NCI-H1930 (cell line): Measurements from ENCODE around the gene TWF2.

Source experiments
- DNase-seq, 2 experiments: peaks; one replicate each; lab custom pipeline; 2025; lab: John Stamatoyannopoulos, UW

Gene TWF2

GRCh38 chr3:52237657-52238172, 1.2 kb downstream of the TWF2 start:
- DNase-seq: peak in 1 of 2 experiments; percentile 3

GRCh38 chr3:52237006-52237656, 1.8 kb downstream of the TWF2 start:
- DNase-seq: no peak

- no peak for DNase-seq
These were observed 2.5 kb downstream of the TWF2 start for GRCh38 chr3:52236424-52236886.

- no peak for DNase-seq
These were observed 4.2 kb downstream of the TWF2 start for GRCh38 chr3:52234516-52235447.

- DNase-seq: no peak
These were observed 5.0 kb downstream of the TWF2 start for GRCh38 chr3:52233968-52234367.

- no peak for DNase-seq
These were observed 5.8 kb downstream of the TWF2 start for GRCh38 chr3:52233108-52233591.

- DNase-seq: no peak
These were observed 6.5 kb downstream of the TWF2 start for GRCh38 chr3:52232279-52233107.

- peak in 1 of 2 experiments; percentile 28 for DNase-seq
These were observed 7.3 kb downstream of the TWF2 start for GRCh38 chr3:52231502-52232278.

GRCh38 chr3:52230889-52231499, 8.0 kb downstream of the TWF2 start:
- no peak for DNase-seq

- no peak for DNase-seq
These were observed 8.5 kb downstream of the TWF2 start for GRCh38 chr3:52230461-52230860.

- no peak for DNase-seq
These were observed 9.3 kb downstream of the TWF2 start for GRCh38 chr3:52229656-52230055.

GRCh38 chr3:52228751-52229291, 10.1 kb downstream of the TWF2 start:
- DNase-seq: no peak

GRCh38 chr3:52228266-52228665, 10.7 kb downstream of the TWF2 start:
- no peak for DNase-seq

GRCh38 chr3:52227766-52228165, 11.2 kb downstream of the TWF2 start:
- no peak for DNase-seq

GRCh38 chr3:52227117-52227516, 11.8 kb downstream of the TWF2 start:
- DNase-seq: no peak

- no peak for DNase-seq
These were observed 12.6 kb downstream of the TWF2 start for GRCh38 chr3:52226229-52226817.

- no peak for DNase-seq
These were observed 13.3 kb downstream of the TWF2 start, which contains the start of gene TLR9 for GRCh38 chr3:52225452-52226228. Gene TLR9 (minus strand): TSS chr3:52225645. CDS start chr3:52225529, 116 bp downstream.

- no peak for DNase-seq
These were observed 15.2 kb downstream of the TWF2 start for GRCh38 chr3:52223449-52224408.
